ENCODE measurements around the gene TRPC4AP.
"Not testable (repeated sequence)": the region's sequence is repeated elsewhere in the genome, so short reads cannot be mapped to it uniquely, and the experiment has no call there.

The TRPC4AP gene

GRCh38 chr20:35077872-35078271 is 14.7 kb downstream of the TRPC4AP start:
- Histone ChIP-seq H3K9me3 (ENCODE audit: control extremely low read depth in 1 of 5, control insufficient read depth in 4 of 5, insufficient read depth in 2 of 5, low read depth in 1 of 5, low read length in 4 of 5) (peaks cover 1 to 6% (median 2%) of the 10 kb centered on the region in 5 experiments), H3K27me3 (replicated peaks in 2 of 5; ENCODE audit: control insufficient read depth in 4 of 5, insufficient read depth in 5 of 5, low read length in 4 of 5) (no peaks in the 10 kb centered on the region), H3K4me1 (ENCODE audit: control extremely low read depth in 1 of 4, control insufficient read depth in 4 of 4, insufficient read depth in 4 of 4, low read length in 3 of 4) (no peaks in the 10 kb centered on the region), H3K36me3 (ENCODE audit: control insufficient read depth in 4 of 4, insufficient read depth in 4 of 4, low read length in 3 of 4) (peaks cover 12 to 22% (median 17%) of the 10 kb centered on the region in 4 experiments), H3K27ac (ENCODE audit: insufficient read depth in 1 of 2, low read depth in 1 of 2, low read length in 2 of 2, poor library complexity in 1 of 2, severe bottlenecking in 2 of 2) (no peak overlapping the region), H3K4me3 (ENCODE audit: control insufficient read depth in 1 of 7, extremely low read depth in 1 of 7, insufficient read depth in 4 of 7, low read depth in 2 of 7, low read length in 6 of 7) (no peak overlapping the region)
- ChIA-PET POLR2A (interaction anchor here (1.1 kb wide), 1 partner anchor 12 kb away, joined by 3 read pairs; no protein-coding TSS in a partner anchor), CTCF (interaction anchor here (1.9 kb wide), 1 partner anchor 13 kb away, joined by 6 read pairs; no protein-coding TSS in a partner anchor)
- DNase-seq, result no peak
- 100% methylated on average over 2 of the region's 5 CpGs for WGBS (ENCODE audit: insufficient coverage)

- Histone ChIP-seq H3K36me3 (ENCODE audit: control insufficient read depth in 4 of 4, insufficient read depth in 4 of 4, low read length in 3 of 4) (peaks cover 12 to 22% (median 17%) of the 10 kb centered on the region in 4 experiments), H3K4me1 (ENCODE audit: control extremely low read depth in 1 of 4, control insufficient read depth in 4 of 4, insufficient read depth in 4 of 4, low read length in 3 of 4) (no peaks in the 10 kb centered on the region), H3K4me3 (ENCODE audit: control insufficient read depth in 1 of 7, extremely low read depth in 1 of 7, insufficient read depth in 4 of 7, low read depth in 2 of 7, low read length in 6 of 7) (no peak overlapping the region), H3K27me3 (replicated peaks in 2 of 5; ENCODE audit: control insufficient read depth in 4 of 5, insufficient read depth in 5 of 5, low read length in 4 of 5) (no peaks in the 10 kb centered on the region), H3K9me3 (ENCODE audit: control extremely low read depth in 1 of 5, control insufficient read depth in 4 of 5, insufficient read depth in 2 of 5, low read depth in 1 of 5, low read length in 4 of 5) (peaks cover 1 to 6% (median 2%) of the 10 kb centered on the region in 5 experiments), H3K27ac (ENCODE audit: insufficient read depth in 1 of 2, low read depth in 1 of 2, low read length in 2 of 2, poor library complexity in 1 of 2, severe bottlenecking in 2 of 2) (no peak overlapping the region)
- DNase-seq, result no peak
- 98% methylated on average over 4 of the region's 5 CpGs for WGBS (ENCODE audit: insufficient coverage)
- CTCF ChIA-PET, result interaction anchor here (1.9 kb wide), 1 partner anchor 12 kb away, joined by 6 read pairs; no protein-coding TSS in a partner anchor
- POLR2A ChIA-PET, result interaction anchor here (1.1 kb wide), 1 partner anchor 12 kb away, joined by 3 read pairs; no protein-coding TSS in a partner anchor
Measured at GRCh38 chr20:35077341-35077740, 15.3 kb downstream of the TRPC4AP start.

- peaks cover 3 to 28% (median 10%) of the 10 kb centered on the region in 4 experiments for H3K36me3 ChIP-seq (ENCODE audit: control insufficient read depth in 4 of 4, insufficient read depth in 4 of 4, low read length in 3 of 4)
- H3K27ac ChIP-seq (ENCODE audit: insufficient read depth in 1 of 2, low read depth in 1 of 2, low read length in 2 of 2, poor library complexity in 1 of 2, severe bottlenecking in 2 of 2); DNase-seq; H3K27me3 ChIP-seq (replicated peaks in 2 of 5; ENCODE audit: control insufficient read depth in 4 of 5, insufficient read depth in 5 of 5, low read length in 4 of 5); CTCF ChIA-PET; H3K4me1 ChIP-seq (ENCODE audit: control extremely low read depth in 1 of 4, control insufficient read depth in 4 of 4, insufficient read depth in 4 of 4, low read length in 3 of 4); H3K9me3 ChIP-seq (ENCODE audit: control extremely low read depth in 1 of 5, control insufficient read depth in 4 of 5, insufficient read depth in 2 of 5, low read depth in 1 of 5, low read length in 4 of 5); H3K4me3 ChIP-seq (ENCODE audit: control insufficient read depth in 1 of 7, extremely low read depth in 1 of 7, insufficient read depth in 4 of 7, low read depth in 2 of 7, low read length in 6 of 7); POLR2A ChIA-PET: not testable (repeated sequence)
- 89% methylated on average over 2 of the region's 8 CpGs for WGBS (ENCODE audit: insufficient coverage)
Measured at GRCh38 chr20:35071436-35072153, 21.0 kb downstream of the TRPC4AP start.

- Histone ChIP-seq H3K36me3 (ENCODE audit: control insufficient read depth in 4 of 4, insufficient read depth in 4 of 4, low read length in 3 of 4) (peaks cover 12 to 43% (median 24%) of the 10 kb centered on the region in 4 experiments), H3K27ac (ENCODE audit: insufficient read depth in 1 of 2, low read depth in 1 of 2, low read length in 2 of 2, poor library complexity in 1 of 2, severe bottlenecking in 2 of 2) (no peak overlapping the region), H3K9me3 (ENCODE audit: control extremely low read depth in 1 of 5, control insufficient read depth in 4 of 5, insufficient read depth in 2 of 5, low read depth in 1 of 5, low read length in 4 of 5) (no peaks in the 10 kb centered on the region), H3K4me3 (ENCODE audit: control insufficient read depth in 1 of 7, extremely low read depth in 1 of 7, insufficient read depth in 4 of 7, low read depth in 2 of 7, low read length in 6 of 7) (no peak overlapping the region), H3K4me1 (ENCODE audit: control extremely low read depth in 1 of 4, control insufficient read depth in 4 of 4, insufficient read depth in 4 of 4, low read length in 3 of 4) (peaks cover 0 to 2% (median 0%) of the 10 kb centered on the region in 4 experiments), H3K27me3 (replicated peaks in 2 of 5; ENCODE audit: control insufficient read depth in 4 of 5, insufficient read depth in 5 of 5, low read length in 4 of 5) (no peaks in the 10 kb centered on the region)
- ChIA-PET POLR2A (no interaction called here), CTCF (no interaction called here)
- WGBS (ENCODE audit: insufficient coverage), result 98% methylated on average over 5 of the region's 6 CpGs
- DNase-seq, result no peak
Measured at GRCh38 chr20:35066194-35066593, 26.4 kb downstream of the TRPC4AP start.

- Histone ChIP-seq H3K9me3 (ENCODE audit: control extremely low read depth in 1 of 5, control insufficient read depth in 4 of 5, insufficient read depth in 2 of 5, low read depth in 1 of 5, low read length in 4 of 5) (peaks cover 0 to 3% (median 0%) of the 10 kb centered on the region in 5 experiments), H3K4me1 (ENCODE audit: control extremely low read depth in 1 of 4, control insufficient read depth in 4 of 4, insufficient read depth in 4 of 4, low read length in 3 of 4) (peaks cover 0 to 2% (median 0%) of the 10 kb centered on the region in 4 experiments), H3K27me3 (replicated peaks in 2 of 5; ENCODE audit: control insufficient read depth in 4 of 5, insufficient read depth in 5 of 5, low read length in 4 of 5) (no peaks in the 10 kb centered on the region), H3K36me3 (ENCODE audit: control insufficient read depth in 4 of 4, insufficient read depth in 4 of 4, low read length in 3 of 4) (peaks cover 12 to 43% (median 24%) of the 10 kb centered on the region in 4 experiments), H3K4me3 (ENCODE audit: control insufficient read depth in 1 of 7, extremely low read depth in 1 of 7, insufficient read depth in 4 of 7, low read depth in 2 of 7, low read length in 6 of 7) (no peak overlapping the region), H3K27ac (ENCODE audit: insufficient read depth in 1 of 2, low read depth in 1 of 2, low read length in 2 of 2, poor library complexity in 1 of 2, severe bottlenecking in 2 of 2) (peak overlapping the region in 1 of 2 experiments; percentile 1)
- DNase-seq, result no peak
- ChIA-PET POLR2A (interaction anchor here (0.7 kb wide), 1 partner anchor 259 kb away, joined by 3 read pairs; no protein-coding TSS in a partner anchor), CTCF (interaction anchor here (0.7 to 1.5 kb wide), 4 partner anchors 12 to 203 kb away, joined by 3 to 6 read pairs (median 4); partner anchors contain the start of gene TRPC4AP)
Measured at GRCh38 chr20:35065181-35065580, 27.4 kb downstream of the TRPC4AP start.

GRCh38 chr20:35063168-35063567 is 29.4 kb downstream of the TRPC4AP start:
- H3K27me3 ChIP-seq (replicated peaks in 2 of 5; ENCODE audit: control insufficient read depth in 4 of 5, insufficient read depth in 5 of 5, low read length in 4 of 5), result no peaks in the 10 kb centered on the region
- ChIA-PET POLR2A (no interaction called here), CTCF (interaction anchor here (1.2 kb wide), 1 partner anchor 28 kb away, joined by 3 read pairs; no protein-coding TSS in a partner anchor)
- H3K9me3 ChIP-seq (ENCODE audit: control extremely low read depth in 1 of 5, control insufficient read depth in 4 of 5, insufficient read depth in 2 of 5, low read depth in 1 of 5, low read length in 4 of 5), result peaks cover 0 to 3% (median 0%) of the 10 kb centered on the region in 5 experiments
- 100% methylated on average over 1 of the region's 3 CpGs for WGBS (ENCODE audit: insufficient coverage)
- peaks cover 0 to 2% (median 0%) of the 10 kb centered on the region in 4 experiments for H3K4me1 ChIP-seq (ENCODE audit: control extremely low read depth in 1 of 4, control insufficient read depth in 4 of 4, insufficient read depth in 4 of 4, low read length in 3 of 4)
- no peak overlapping the region for H3K27ac ChIP-seq (ENCODE audit: insufficient read depth in 1 of 2, low read depth in 1 of 2, low read length in 2 of 2, poor library complexity in 1 of 2, severe bottlenecking in 2 of 2)
- no peak overlapping the region for H3K4me3 ChIP-seq (ENCODE audit: control insufficient read depth in 1 of 7, extremely low read depth in 1 of 7, insufficient read depth in 4 of 7, low read depth in 2 of 7, low read length in 6 of 7)
- H3K36me3 ChIP-seq (ENCODE audit: control insufficient read depth in 4 of 4, insufficient read depth in 4 of 4, low read length in 3 of 4), result peaks cover 14 to 36% (median 20%) of the 10 kb centered on the region in 4 experiments
- DNase-seq, result no peak

GRCh38 chr20:35062478-35062877 is 30.1 kb downstream of the TRPC4AP start:
- no peak for DNase-seq
- ChIA-PET POLR2A (no interaction called here), CTCF (interaction anchor here (0.6 kb wide), 1 partner anchor 10 kb away, joined by 4 read pairs; no protein-coding TSS in a partner anchor)
- peaks cover 0 to 3% (median 0%) of the 10 kb centered on the region in 5 experiments for H3K9me3 ChIP-seq (ENCODE audit: control extremely low read depth in 1 of 5, control insufficient read depth in 4 of 5, insufficient read depth in 2 of 5, low read depth in 1 of 5, low read length in 4 of 5)
- peaks cover 12 to 29% (median 19%) of the 10 kb centered on the region in 4 experiments for H3K36me3 ChIP-seq (ENCODE audit: control insufficient read depth in 4 of 4, insufficient read depth in 4 of 4, low read length in 3 of 4)
- WGBS (ENCODE audit: insufficient coverage), result 100% methylated on average over 1 of the region's 3 CpGs
- H3K27ac ChIP-seq (ENCODE audit: insufficient read depth in 1 of 2, low read depth in 1 of 2, low read length in 2 of 2, poor library complexity in 1 of 2, severe bottlenecking in 2 of 2), result no peak overlapping the region
- H3K4me3 ChIP-seq (ENCODE audit: control insufficient read depth in 1 of 7, extremely low read depth in 1 of 7, insufficient read depth in 4 of 7, low read depth in 2 of 7, low read length in 6 of 7), result no peak overlapping the region
- H3K27me3 ChIP-seq (replicated peaks in 2 of 5; ENCODE audit: control insufficient read depth in 4 of 5, insufficient read depth in 5 of 5, low read length in 4 of 5), result no peaks in the 10 kb centered on the region
- H3K4me1 ChIP-seq (ENCODE audit: control extremely low read depth in 1 of 4, control insufficient read depth in 4 of 4, insufficient read depth in 4 of 4, low read length in 3 of 4), result peaks cover 0 to 2% (median 0%) of the 10 kb centered on the region in 4 experiments

All from common myeloid progenitor, CD34-positive (primary cell).